ENCODE results near the gene TSSK1B.

DNA sequence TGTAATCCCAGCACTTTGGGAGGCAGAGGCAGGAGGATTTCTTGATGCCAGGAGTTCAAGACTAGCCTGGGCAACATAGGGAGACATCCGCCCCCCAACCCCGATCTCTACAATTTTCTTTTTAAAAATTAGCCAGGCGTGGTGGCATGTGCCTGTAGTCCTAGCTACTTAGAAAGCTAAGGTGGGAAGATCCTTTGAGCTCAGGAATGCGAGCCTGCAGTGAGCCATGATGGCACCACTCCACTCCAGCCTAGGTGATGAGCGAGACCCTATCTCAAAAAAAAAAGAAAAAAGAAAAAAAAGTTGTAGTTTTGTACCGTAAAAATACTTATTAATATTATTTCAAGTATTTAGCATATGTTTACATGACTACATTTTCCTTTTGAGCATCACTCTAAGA is 29.3 kb downstream of the TSSK1B start:
- TF ChIP-seq FOXP2 (optimal IDR thresholded peaks at IDR 0.05; ENCODE audit: borderline replicate concordance, extremely low read depth, extremely low read length, insufficient read depth) (no peak), TAF1 (IDR thresholded peaks at IDR 0.05; ENCODE audit: borderline replicate concordance, insufficient read depth, low read length) (no peak), POLR2AphosphoS5 (IDR thresholded peaks at IDR 0.05; ENCODE audit: low read depth, low read length) (no peak), SIN3A (IDR thresholded peaks at IDR 0.05; ENCODE audit: borderline replicate concordance, insufficient read depth, low read length) (no peak)
- TF ChIP-seq, protein P1, sequence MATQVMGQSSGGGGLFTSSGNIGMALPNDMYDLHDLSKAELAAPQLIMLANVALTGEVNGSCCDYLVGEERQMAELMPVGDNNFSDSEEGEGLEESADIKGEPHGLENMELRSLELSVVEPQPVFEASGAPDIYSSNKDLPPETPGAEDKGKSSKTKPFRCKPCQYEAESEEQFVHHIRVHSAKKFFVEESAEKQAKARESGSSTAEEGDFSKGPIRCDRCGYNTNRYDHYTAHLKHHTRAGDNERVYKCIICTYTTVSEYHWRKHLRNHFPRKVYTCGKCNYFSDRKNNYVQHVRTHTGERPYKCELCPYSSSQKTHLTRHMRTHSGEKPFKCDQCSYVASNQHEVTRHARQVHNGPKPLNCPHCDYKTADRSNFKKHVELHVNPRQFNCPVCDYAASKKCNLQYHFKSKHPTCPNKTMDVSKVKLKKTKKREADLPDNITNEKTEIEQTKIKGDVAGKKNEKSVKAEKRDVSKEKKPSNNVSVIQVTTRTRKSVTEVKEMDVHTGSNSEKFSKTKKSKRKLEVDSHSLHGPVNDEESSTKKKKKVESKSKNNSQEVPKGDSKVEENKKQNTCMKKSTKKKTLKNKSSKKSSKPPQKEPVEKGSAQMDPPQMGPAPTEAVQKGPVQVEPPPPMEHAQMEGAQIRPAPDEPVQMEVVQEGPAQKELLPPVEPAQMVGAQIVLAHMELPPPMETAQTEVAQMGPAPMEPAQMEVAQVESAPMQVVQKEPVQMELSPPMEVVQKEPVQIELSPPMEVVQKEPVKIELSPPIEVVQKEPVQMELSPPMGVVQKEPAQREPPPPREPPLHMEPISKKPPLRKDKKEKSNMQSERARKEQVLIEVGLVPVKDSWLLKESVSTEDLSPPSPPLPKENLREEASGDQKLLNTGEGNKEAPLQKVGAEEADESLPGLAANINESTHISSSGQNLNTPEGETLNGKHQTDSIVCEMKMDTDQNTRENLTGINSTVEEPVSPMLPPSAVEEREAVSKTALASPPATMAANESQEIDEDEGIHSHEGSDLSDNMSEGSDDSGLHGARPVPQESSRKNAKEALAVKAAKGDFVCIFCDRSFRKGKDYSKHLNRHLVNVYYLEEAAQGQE (IDR thresholded peaks at IDR 0.05; ENCODE audit: insufficient read depth in 1 of 2, low read depth in 2 of 2, low read length in 2 of 2), result no peak
